ENCODE results near the gene ZCRB1. TPM values are rescaled to one million over a fixed set of nuclear protein-coding genes. Genes with fewer than 3 reads are reported as not detected.

The ZCRB1 gene
- total RNA-seq, 1 experiment from 2014 or later: 71.5 TPM

DNA sequence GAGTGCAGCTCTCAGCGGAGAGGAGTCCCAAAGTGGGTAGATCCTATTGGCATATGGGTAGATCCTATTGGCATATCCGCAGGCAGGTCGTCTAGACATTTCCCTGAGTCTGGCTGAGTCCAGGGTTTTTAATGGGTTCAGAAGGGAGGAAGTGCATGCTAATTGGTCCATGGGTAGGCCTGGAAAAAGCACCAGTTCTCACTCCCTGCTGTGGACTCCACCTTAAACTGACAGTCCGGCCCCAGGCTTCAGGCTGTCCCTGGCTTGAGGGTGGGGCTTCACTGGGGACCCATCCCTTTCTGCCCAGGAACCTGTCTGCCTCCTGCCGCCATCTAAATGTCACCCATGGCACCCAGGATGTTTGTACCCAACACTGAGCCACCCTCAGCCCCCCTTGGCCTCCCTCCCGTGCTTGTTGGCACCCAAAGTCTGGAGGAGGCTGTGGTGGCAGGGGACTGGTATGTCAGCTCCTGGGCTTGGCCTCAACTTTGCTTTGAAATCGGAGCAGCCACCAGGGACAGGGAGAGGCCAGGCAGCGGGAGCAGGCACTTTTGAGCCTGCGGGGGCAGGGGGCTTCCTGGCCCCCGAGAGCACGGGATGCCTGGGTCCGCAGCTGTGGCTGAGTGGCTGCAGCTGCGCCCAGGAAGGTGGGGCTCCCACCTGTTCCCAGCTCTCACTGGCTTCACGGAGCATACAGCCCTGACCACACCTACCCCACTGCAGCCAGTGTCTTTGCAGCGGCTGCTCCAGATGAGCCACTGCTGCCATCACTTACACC lies 58.3 kb downstream of the ZCRB1 start:
- Histone ChIP-seq H4K8ac (replicated peaks; ENCODE audit: insufficient read length, low read depth, low read length) (no peak overlapping the region), H3K9ac (ENCODE audit: extremely low read depth, insufficient read length, low read length) (no peak overlapping the region), H3K23me2 (ENCODE audit: insufficient read length, low read depth, low read length, poor library complexity, severe bottlenecking) (peaks cover 3% of the 10 kb centered on the region), H4K91ac (ENCODE audit: insufficient read length, low read depth, low read length) (no peak overlapping the region), H2AK5ac (ENCODE audit: insufficient read length, low read length) (no peak overlapping the region), H3K9me3 (ENCODE audit: control insufficient read depth, low read depth, low read length) (no peaks in the 10 kb centered on the region), H2BK5ac (ENCODE audit: insufficient read length, low read length) (no peak overlapping the region), H2BK15ac (ENCODE audit: low read depth, low read length) (no peak overlapping the region), H3K18ac (ENCODE audit: insufficient read length, low read depth, low read length) (no peak overlapping the region), H3K79me1 (ENCODE audit: insufficient read depth, low read depth, low read length, poor library complexity, severe bottlenecking) (no peaks in the 10 kb centered on the region), H3K4me1 (ENCODE audit: insufficient read depth, low read length) (no peaks in the 10 kb centered on the region), H3K14ac (ENCODE audit: insufficient read depth, low read length) (no peak overlapping the region), H3K27ac (ENCODE audit: insufficient read length, low read depth, low read length) (no peak overlapping the region), H2BK20ac (ENCODE audit: low read depth, low read length, poor library complexity, severe bottlenecking) (no peak overlapping the region), H3K4ac (ENCODE audit: low read depth, low read length) (no peak overlapping the region), H3K79me2 (ENCODE audit: insufficient read depth, low read length) (no peaks in the 10 kb centered on the region), H2AFZ (ENCODE audit: low read length) (no peak overlapping the region), H3K23ac (ENCODE audit: insufficient read length, low read depth, low read length) (no peak overlapping the region), H4K5ac (ENCODE audit: insufficient read length, low read depth, low read length) (no peak overlapping the region), H2BK12ac (ENCODE audit: insufficient read length, low read depth, low read length) (no peak overlapping the region), H3K56ac (ENCODE audit: insufficient read length, low read depth, low read length) (no peak overlapping the region), H3T11ph (ENCODE audit: low read length) (no peak overlapping the region), H2BK120ac (ENCODE audit: low read depth, low read length, poor library complexity, severe bottlenecking) (no peak overlapping the region), H3K4me2 (ENCODE audit: insufficient read depth, insufficient read length, low read length) (no peak overlapping the region), H4K20me1 (ENCODE audit: control insufficient read depth, insufficient read depth, insufficient read length) (no peaks in the 10 kb centered on the region), H3K27me3 (ENCODE audit: insufficient read depth, low read length) (no peaks in the 10 kb centered on the region; the same call in 1 of the 2 replicates)
- TF ChIP-seq, protein P1, sequence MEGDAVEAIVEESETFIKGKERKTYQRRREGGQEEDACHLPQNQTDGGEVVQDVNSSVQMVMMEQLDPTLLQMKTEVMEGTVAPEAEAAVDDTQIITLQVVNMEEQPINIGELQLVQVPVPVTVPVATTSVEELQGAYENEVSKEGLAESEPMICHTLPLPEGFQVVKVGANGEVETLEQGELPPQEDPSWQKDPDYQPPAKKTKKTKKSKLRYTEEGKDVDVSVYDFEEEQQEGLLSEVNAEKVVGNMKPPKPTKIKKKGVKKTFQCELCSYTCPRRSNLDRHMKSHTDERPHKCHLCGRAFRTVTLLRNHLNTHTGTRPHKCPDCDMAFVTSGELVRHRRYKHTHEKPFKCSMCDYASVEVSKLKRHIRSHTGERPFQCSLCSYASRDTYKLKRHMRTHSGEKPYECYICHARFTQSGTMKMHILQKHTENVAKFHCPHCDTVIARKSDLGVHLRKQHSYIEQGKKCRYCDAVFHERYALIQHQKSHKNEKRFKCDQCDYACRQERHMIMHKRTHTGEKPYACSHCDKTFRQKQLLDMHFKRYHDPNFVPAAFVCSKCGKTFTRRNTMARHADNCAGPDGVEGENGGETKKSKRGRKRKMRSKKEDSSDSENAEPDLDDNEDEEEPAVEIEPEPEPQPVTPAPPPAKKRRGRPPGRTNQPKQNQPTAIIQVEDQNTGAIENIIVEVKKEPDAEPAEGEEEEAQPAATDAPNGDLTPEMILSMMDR (conservative IDR thresholded peaks at IDR 0.05): no peak
- no peaks in the 10 kb centered on the region; a peak in 2 of 7 replicates for H3K36me3 Mint-ChIP-seq (ENCODE audit: insufficient read depth in 1 of 3, low read depth in 3 of 3)
- H3K4me1 Mint-ChIP-seq: no peaks in the 10 kb centered on the region
- no CpG with 5 or more reads among the region's 15 CpGs for WGBS (ENCODE audit: extremely low coverage, insufficient read length, low lambda C conversion rate)
- peaks cover 39% of the 10 kb centered on the region for H3K27me3 Mint-ChIP-seq (ENCODE audit: low read depth)
- H3K27ac Mint-ChIP-seq: no peak overlapping the region
- no peak overlapping the region for H3K4me3 Mint-ChIP-seq
- no peaks in the 10 kb centered on the region for H3K9me3 Mint-ChIP-seq
- DNase-seq: no peak
